CD4-positive, alpha-beta T cell (primary cell): ENCODE data around the gene LDLRAD4. TPM values are rescaled to one million over a fixed set of nuclear protein-coding genes. Genes with fewer than 3 reads are reported as not detected.

ENCODE experiments used
- ATAC-seq: fragments of 200-7000 bp; cut with Tn5 transposase; one replicate; pipeline ENCODE4 v1.10.0; 2022; ENCODE audit warnings: mild to moderate bottlenecking; ENCODE audit not compliant: poor library complexity
- CTCF ChIA-PET: fragments of 350-600 bp; sonication (Branson Sonifier 250); formaldehyde crosslinking; loops from one replicate; lab custom pipeline; 2021; ENCODE audit warnings: antibody characterized with exemption, inconsistent platforms; lab: Charles Lee
- POLR2A ChIA-PET: fragments of 350-600 bp; sonication (Branson Sonifier 250); formaldehyde crosslinking; loops from one replicate; lab custom pipeline; 2021; ENCODE audit warnings: antibody characterized with exemption, inconsistent platforms; lab: Charles Lee
- DNase-seq, 14 experiments: peaks; one replicate each; pipeline ENCODE4 v3.0.0-alpha.2; 2013 to 2020; ENCODE audit warnings: mixed read lengths in 2 of 14
- H3K27ac ChIP-seq, 2 donors: one replicate each; pipeline versions ENCODE4 v1.5.1 to v1.7.0; 2013; ENCODE audit warnings: low read length in 2 of 2, low read depth in 1 of 2, mild to moderate bottlenecking in 1 of 2
- H3K27me3 ChIP-seq, 2 experiments: 1 replicate in 1 of 2; 2 replicates in 1 of 2; pipeline versions ENCODE4 v1.6.1 to v1.7.0; 2013; ENCODE audit warnings: low read length in 2 of 2, control low read depth in 1 of 2, mild to moderate bottlenecking in 1 of 2, moderate library complexity in 1 of 2; ENCODE audit not compliant: insufficient read depth in 2 of 2, control insufficient read depth in 1 of 2
- H3K36me3 ChIP-seq: one replicate; pipeline ENCODE4 v1.6.1; 2013; ENCODE audit warnings: low read length, control low read depth; ENCODE audit not compliant: insufficient read depth
- H3K4me1 ChIP-seq: one replicate; pipeline ENCODE4 v1.6.1; 2013; ENCODE audit warnings: low read length, control low read depth; ENCODE audit not compliant: insufficient read depth
- H3K4me3 ChIP-seq: one replicate; pipeline ENCODE4 v1.5.1; 2013; ENCODE audit warnings: mild to moderate bottlenecking, low read length, moderate library complexity
- H3K9me3 ChIP-seq, 2 experiments: 1 replicate in 1 of 2; 2 replicates in 1 of 2; pipeline versions ENCODE4 v1.6.1 to v1.7.0; 2013; ENCODE audit warnings: low read length in 2 of 2, mild to moderate bottlenecking in 2 of 2, control low read depth in 1 of 2, moderate library complexity in 1 of 2; ENCODE audit not compliant: control insufficient read depth in 1 of 2, insufficient read depth in 1 of 2
- H3K27ac Mint-ChIP-seq: one replicate; pipeline ENCODE4 v1.8.0; 2020; ENCODE audit warnings: mixed read lengths
- H3K27me3 Mint-ChIP-seq: one replicate; pipeline ENCODE4 v1.8.0; 2021; ENCODE audit warnings: mixed read lengths
- H3K36me3 Mint-ChIP-seq: one replicate; pipeline ENCODE4 v1.8.0; 2021; ENCODE audit warnings: low read depth, mixed read lengths
- H3K4me1 Mint-ChIP-seq: one replicate; pipeline ENCODE4 v1.8.0; 2021; ENCODE audit warnings: low read depth, mixed read lengths
- H3K4me3 Mint-ChIP-seq: one replicate; pipeline ENCODE4 v1.8.0; 2020; ENCODE audit warnings: mild to moderate bottlenecking, mixed read lengths
- H3K9me3 Mint-ChIP-seq: one replicate; pipeline ENCODE4 v1.8.0; 2020; ENCODE audit warnings: mixed read lengths
- CTCF ChIP-seq: fragments of 200-600 bp; IDR thresholded peaks from one replicate; pipeline ENCODE4 v1.8.0; 2022; ENCODE audit warnings: antibody characterized with exemption, mild to moderate bottlenecking
- intact Hi-C, 2 experiments: fragments of 100-400 bp; cut with DNase I in 1 of 2; cut with micrococcal nuclease in 1 of 2; formaldehyde crosslinking; loops; one replicate each; pipeline versions ENCODE4 v1.15.1 to v1.9.0; 2023 to 2025; cut with DNase I, micrococcal nuclease
- total RNA-seq, 174 experiments: library from RNA in 2 of 174; stranded (reverse) in 2 of 174; gene quantifications; one replicate each; pipeline ENCODE4 v1.2.3 and lab custom pipeline; 2021 to 2026

The LDLRAD4 gene
- total RNA-seq, 2 experiments from 2014 or later: 51.9 to 52.7 TPM

- TF ChIP-seq CTCF: no peak
- Histone ChIP-seq H3K27ac (no peak overlapping the region), H3K36me3 (peaks cover 36% of the 10 kb centered on the region), H3K9me3 (no peaks in the 10 kb centered on the region), H3K27me3 (no peaks in the 10 kb centered on the region), H3K4me1 (peaks cover 10% of the 10 kb centered on the region), H3K4me3 (no peak overlapping the region)
- intact Hi-C loops: no loop called here
- CTCF ChIA-PET: no interaction called here
- Mint-ChIP-seq H3K4me1 (peaks cover 27% of the 10 kb centered on the region), H3K36me3 (peaks cover 19% of the 10 kb centered on the region), H3K4me3 (no peak overlapping the region), H3K27me3 (no peaks in the 10 kb centered on the region), H3K27ac (no peak overlapping the region), H3K9me3 (no peaks in the 10 kb centered on the region)
- DNase-seq (no peak), ATAC-seq (no peak)
- POLR2A ChIA-PET: no interaction called here
Observed at GRCh38 chr18:13625355-13625754, 406.8 kb downstream of the LDLRAD4 start.

- H3K9me3 Mint-ChIP-seq: no peaks in the 10 kb centered on the region
- POLR2A ChIA-PET: no interaction called here
- peaks cover 10% of the 10 kb centered on the region for H3K4me1 ChIP-seq
- no peaks in the 10 kb centered on the region for H3K27me3 Mint-ChIP-seq
- H3K36me3 Mint-ChIP-seq: peaks cover 20% of the 10 kb centered on the region
- no peak for TF ChIP-seq CTCF
- CTCF ChIA-PET: no interaction called here
- H3K4me3 ChIP-seq: no peak overlapping the region
- no peak overlapping the region for H3K4me3 Mint-ChIP-seq
- DNase-seq (no peak), ATAC-seq (no peak)
- H3K9me3 ChIP-seq: no peaks in the 10 kb centered on the region
- peaks cover 32% of the 10 kb centered on the region for H3K36me3 ChIP-seq
- no peaks in the 10 kb centered on the region for H3K27me3 ChIP-seq
- no peak overlapping the region for H3K27ac ChIP-seq
- peak overlapping the region; percentile 53 for H3K27ac Mint-ChIP-seq
- H3K4me1 Mint-ChIP-seq: peaks cover 28% of the 10 kb centered on the region
- intact Hi-C loops: no loop called here
Observed at GRCh38 chr18:13625843-13626543, 407.4 kb downstream of the LDLRAD4 start.

GRCh38 chr18:13626544-13626908 lies 408.0 kb downstream of the LDLRAD4 start:
- Mint-ChIP-seq H3K36me3 (peaks cover 20% of the 10 kb centered on the region), H3K4me3 (no peak overlapping the region), H3K27ac (peak overlapping the region; percentile 53), H3K27me3 (no peaks in the 10 kb centered on the region), H3K4me1 (peaks cover 28% of the 10 kb centered on the region), H3K9me3 (no peaks in the 10 kb centered on the region)
- TF ChIP-seq CTCF: no peak
- no peak for ATAC-seq
- ChIA-PET POLR2A (no interaction called here), CTCF (no interaction called here)
- no peaks in the 10 kb centered on the region for H3K9me3 ChIP-seq
- DNase-seq: no peak
- no peak overlapping the region for H3K27ac ChIP-seq
- no peaks in the 10 kb centered on the region for H3K27me3 ChIP-seq
- no peak overlapping the region for H3K4me3 ChIP-seq
- peaks cover 10% of the 10 kb centered on the region for H3K4me1 ChIP-seq
- intact Hi-C loops: no loop called here
- peaks cover 26% of the 10 kb centered on the region for H3K36me3 ChIP-seq
